BLaER1 (cell line): ENCODE measurements around the gene TERT.
"Not testable (repeated sequence)": the region's sequence is repeated elsewhere in the genome, so short reads cannot be mapped to it uniquely, and the experiment has no call there.

Experiments
- H3K27ac ChIP-seq: shearing (Covaris generic); formaldehyde crosslinking; 2 replicates; pipeline ENCODE4 v1.8.1; 2022
- H3K27me3 ChIP-seq: shearing (Covaris generic); formaldehyde crosslinking; 2 replicates; pipeline ENCODE4 v1.8.1; 2022
- H3K36me3 ChIP-seq: shearing (Covaris generic); formaldehyde crosslinking; 2 replicates; pipeline ENCODE4 v1.8.1; 2022
- H3K4me1 ChIP-seq: shearing (Covaris generic); formaldehyde crosslinking; 2 replicates; pipeline ENCODE4 v1.8.1; 2022
- H3K4me2 ChIP-seq: shearing (Covaris generic); formaldehyde crosslinking; 2 replicates; pipeline ENCODE4 v1.8.1; 2022
- H3K4me3 ChIP-seq: shearing (Covaris generic); formaldehyde crosslinking; 2 replicates; pipeline ENCODE4 v1.8.1; 2022
- H3K9ac ChIP-seq: shearing (Covaris generic); formaldehyde crosslinking; 2 replicates; pipeline ENCODE4 v1.8.1; 2022
- H3K9me3 ChIP-seq: shearing (Covaris generic); formaldehyde crosslinking; 2 replicates; pipeline ENCODE4 v1.8.1; 2022
- H4K20me1 ChIP-seq: shearing (Covaris generic); formaldehyde crosslinking; 2 replicates; pipeline ENCODE4 v1.8.1; 2022
- Cebpa-rat ChIP-seq: shearing (Covaris generic); IDR thresholded peaks from 2 replicates; pipeline ENCODE4 v1.8.1; 2022

TERT gene

DNA sequence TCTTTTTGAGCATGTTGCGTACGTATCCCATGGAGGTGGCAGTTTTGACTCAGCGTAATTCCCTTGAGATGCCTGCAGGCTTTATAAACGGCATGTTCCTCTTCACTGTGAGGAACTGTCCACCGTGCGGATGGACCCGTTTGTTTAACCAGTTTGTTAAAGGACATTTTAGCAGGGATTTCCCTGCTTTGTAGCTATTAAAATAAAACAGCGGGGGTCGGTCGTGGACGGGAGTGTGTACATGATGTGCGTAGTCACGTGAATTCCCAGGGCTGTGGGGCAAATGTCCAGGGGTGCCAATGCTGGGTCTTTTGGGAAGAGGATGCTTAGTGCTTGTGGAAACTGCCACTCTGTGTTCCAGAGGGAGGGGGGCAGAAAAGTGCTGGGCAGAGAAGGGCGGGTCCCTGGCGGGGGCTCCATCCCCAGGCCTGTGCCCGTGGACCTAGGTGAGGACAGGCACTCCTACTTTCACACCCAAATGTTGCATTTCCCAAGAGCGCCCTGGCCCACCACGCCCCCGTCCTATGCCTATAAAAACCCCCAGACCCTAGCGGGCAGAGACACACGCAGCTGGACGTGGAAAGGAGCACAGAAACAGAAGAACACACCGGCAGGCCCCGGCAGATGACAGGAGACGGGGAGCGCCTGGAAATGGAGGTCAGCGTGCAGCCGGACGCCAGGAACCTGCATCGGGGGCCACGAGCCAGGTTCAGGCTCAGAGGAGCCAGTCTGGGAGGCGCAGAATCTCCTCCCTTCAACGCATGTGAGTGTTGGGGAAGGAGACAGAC lies 4.0 kb upstream of the TERT start:
- peaks cover 27% of the 10 kb centered on the region for H3K9me3 ChIP-seq
- no peak overlapping the region for H3K4me3 ChIP-seq
- H3K27ac ChIP-seq: peak overlapping the region; percentile 92
- no peak for TF ChIP-seq Cebpa-rat
- peaks cover 1% of the 10 kb centered on the region; the same call in 1 of the 2 replicates for H4K20me1 ChIP-seq
- H3K4me2 ChIP-seq: peak overlapping the region; percentile 96
- H3K36me3 ChIP-seq: no peaks in the 10 kb centered on the region
- H3K4me1 ChIP-seq: peaks cover 69% of the 10 kb centered on the region
- H3K27me3 ChIP-seq: no peaks in the 10 kb centered on the region
- no peak overlapping the region for H3K9ac ChIP-seq

DNA sequence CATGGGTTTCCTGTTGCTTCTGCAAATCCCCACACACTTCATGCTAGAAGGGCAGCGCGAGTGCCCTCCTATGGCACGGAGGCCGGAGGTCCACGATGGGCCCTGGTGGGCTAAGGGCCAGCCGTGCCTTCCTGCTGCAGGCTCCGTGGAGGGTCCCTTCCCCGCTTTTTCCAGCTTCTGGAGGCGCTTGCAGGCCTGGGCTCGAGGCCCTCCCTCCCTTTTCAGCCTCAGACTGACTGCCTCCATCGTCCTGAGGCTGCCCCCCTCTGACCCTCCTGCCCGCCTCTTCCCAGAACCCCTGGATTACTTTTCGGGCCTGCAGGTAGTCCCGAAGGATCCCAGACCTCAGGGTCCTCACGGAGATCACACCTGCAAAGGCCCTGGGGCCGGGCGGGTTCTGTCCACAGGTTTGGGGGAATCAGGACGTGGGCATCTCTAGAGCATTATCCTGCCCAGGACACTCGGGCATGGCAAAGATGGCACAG lies 3.2 kb upstream of the TERT start:
- Histone ChIP-seq H3K9me3 (peaks cover 19% of the 10 kb centered on the region), H3K4me2 (peak overlapping the region; percentile 96), H3K27me3 (no peaks in the 10 kb centered on the region), H3K27ac (peak overlapping the region; percentile 92), H3K9ac (no peak overlapping the region; the same call in 1 of the 2 replicates), H3K36me3 (peaks cover 2% of the 10 kb centered on the region; the same call in 1 of the 2 replicates), H3K4me1 (peaks cover 77% of the 10 kb centered on the region), H4K20me1 (peaks cover 9% of the 10 kb centered on the region), H3K4me3 (no peak overlapping the region)
- no peak for TF ChIP-seq Cebpa-rat

DNA sequence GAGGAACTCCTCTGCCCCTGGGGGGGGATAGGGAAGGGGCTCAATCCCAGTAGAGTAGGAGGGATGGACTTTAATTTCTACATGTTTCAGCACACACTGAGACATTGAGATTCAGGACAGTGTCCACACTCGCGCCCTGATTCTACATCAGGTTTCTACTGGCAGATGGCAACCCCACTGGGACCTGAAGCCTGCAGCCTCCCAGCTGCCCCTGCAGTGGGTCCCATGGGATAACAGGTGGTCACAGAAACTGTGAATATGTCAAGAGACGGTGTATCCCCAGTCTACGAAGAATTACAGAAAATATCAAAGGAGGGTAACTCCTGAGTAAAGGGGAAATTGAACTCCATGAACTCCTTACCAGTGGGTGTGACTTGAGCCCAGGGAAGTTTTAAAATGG lies 2.4 kb upstream of the TERT start:
- Histone ChIP-seq H3K27me3 (no peaks in the 10 kb centered on the region), H3K4me1 (peaks cover 85% of the 10 kb centered on the region), H3K4me3 (peak overlapping the region; percentile 74), H3K9ac (peak overlapping the region; percentile 88), H3K36me3 (peaks cover 9% of the 10 kb centered on the region), H4K20me1 (peaks cover 18% of the 10 kb centered on the region), H3K27ac (peak overlapping the region; percentile 92), H3K4me2 (peak overlapping the region; percentile 96), H3K9me3 (peaks cover 11% of the 10 kb centered on the region)
- TF ChIP-seq Cebpa-rat: no peak

DNA sequence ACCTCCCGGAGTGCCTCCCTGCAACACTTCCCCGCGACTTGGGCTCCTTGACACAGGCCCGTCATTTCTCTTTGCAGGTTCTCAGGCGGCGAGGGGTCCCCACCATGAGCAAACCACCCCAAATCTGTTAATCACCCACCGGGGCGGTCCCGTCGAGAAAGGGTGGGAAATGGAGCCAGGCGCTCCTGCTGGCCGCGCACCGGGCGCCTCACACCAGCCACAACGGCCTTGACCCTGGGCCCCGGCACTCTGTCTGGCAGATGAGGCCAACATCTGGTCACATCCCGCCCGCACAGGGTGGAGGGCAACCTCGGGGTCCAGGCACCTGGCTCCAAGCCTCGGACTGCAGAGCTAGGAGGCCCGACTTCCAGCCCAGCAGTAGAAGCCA lies 776 bp upstream of the TERT start:
- Histone ChIP-seq H3K27me3 (no peaks in the 10 kb centered on the region), H3K36me3 (peaks cover 24% of the 10 kb centered on the region), H3K9me3 (peaks cover 4% of the 10 kb centered on the region; the same call in 1 of the 2 replicates), H3K4me3 (peak overlapping the region; percentile 74), H3K4me2 (peak overlapping the region; percentile 96), H3K27ac (peak overlapping the region; percentile 92), H3K4me1 (peaks cover 88% of the 10 kb centered on the region), H3K9ac (peak overlapping the region; percentile 88), H4K20me1 (peaks cover 34% of the 10 kb centered on the region)
- TF ChIP-seq Cebpa-rat: no peak

DNA sequence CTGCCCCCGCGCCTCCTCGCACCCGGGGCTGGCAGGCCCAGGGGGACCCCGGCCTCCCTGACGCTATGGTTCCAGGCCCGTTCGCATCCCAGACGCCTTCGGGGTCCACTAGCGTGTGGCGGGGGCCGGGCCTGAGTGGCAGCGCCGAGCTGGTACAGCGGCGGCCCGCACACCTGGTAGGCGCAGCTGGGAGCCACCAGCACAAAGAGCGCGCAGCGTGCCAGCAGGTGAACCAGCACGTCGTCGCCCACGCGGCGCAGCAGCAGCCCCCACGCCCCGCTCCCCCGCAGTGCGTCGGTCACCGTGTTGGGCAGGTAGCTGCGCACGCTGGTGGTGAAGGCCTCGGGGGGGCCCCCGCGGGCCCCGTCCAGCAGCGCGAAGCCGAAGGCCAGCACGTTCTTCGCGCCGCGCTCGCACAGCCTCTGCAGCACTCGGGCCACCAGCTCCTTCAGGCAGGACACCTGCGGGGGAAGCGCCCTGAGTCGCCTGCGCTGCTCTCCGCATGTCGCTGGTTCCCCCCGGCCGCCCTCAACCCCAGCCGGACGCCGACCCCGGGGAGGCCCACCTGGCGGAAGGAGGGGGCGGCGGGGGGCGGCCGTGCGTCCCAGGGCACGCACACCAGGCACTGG lies 548 bp downstream of the TERT start:
- H3K27ac ChIP-seq: peak overlapping the region; percentile 89
- peaks cover 47% of the 10 kb centered on the region for H4K20me1 ChIP-seq
- H3K4me1 ChIP-seq: peaks cover 75% of the 10 kb centered on the region
- TF ChIP-seq Cebpa-rat: no peak
- peak overlapping the region; percentile 88 for H3K9ac ChIP-seq
- no peaks in the 10 kb centered on the region for H3K9me3 ChIP-seq
- peak overlapping the region; percentile 100 for H3K4me2 ChIP-seq
- H3K4me3 ChIP-seq: peak overlapping the region; percentile 74
- no peaks in the 10 kb centered on the region for H3K27me3 ChIP-seq
- peaks cover 37% of the 10 kb centered on the region for H3K36me3 ChIP-seq

DNA sequence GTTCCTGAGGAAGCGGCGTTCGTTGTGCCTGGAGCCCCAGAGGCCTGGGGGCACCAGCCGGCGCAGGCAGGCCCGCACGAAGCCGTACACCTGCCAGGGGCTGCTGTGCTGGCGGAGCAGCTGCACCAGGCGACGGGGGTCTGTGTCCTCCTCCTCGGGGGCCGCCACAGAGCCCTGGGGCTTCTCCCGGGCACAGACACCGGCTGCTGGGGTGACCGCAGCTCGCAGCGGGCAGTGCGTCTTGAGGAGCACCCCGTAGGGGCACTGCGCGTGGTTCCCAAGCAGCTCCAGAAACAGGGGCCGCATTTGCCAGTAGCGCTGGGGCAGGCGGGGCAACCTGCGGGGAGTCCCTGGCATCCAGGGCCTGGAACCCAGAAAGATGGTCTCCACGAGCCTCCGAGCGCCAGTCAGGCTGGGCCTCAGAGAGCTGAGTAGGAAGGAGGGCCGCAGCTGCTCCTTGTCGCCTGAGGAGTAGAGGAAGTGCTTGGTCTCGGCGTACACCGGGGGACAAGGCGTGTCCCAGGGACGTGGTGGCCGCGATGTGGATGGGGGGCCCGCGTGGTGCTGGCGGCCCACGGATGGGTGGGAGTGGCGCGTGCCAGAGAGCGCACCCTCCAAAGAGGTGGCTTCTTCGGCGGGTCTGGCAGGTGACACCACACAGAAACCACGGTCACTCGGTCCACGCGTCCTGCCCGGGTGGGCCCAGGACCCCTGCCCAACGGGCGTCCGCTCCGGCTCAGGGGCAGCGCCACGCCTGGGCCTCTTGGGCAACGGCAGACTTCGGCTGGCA lies 1.3 kb downstream of the TERT start:
- Histone ChIP-seq H3K4me1 (peaks cover 68% of the 10 kb centered on the region), H3K4me3 (peak overlapping the region; percentile 74), H3K27ac (peak overlapping the region; percentile 89), H3K27me3 (no peaks in the 10 kb centered on the region), H3K36me3 (peaks cover 44% of the 10 kb centered on the region), H3K9me3 (peaks cover 6% of the 10 kb centered on the region), H3K9ac (peak overlapping the region; percentile 88), H3K4me2 (peak overlapping the region; percentile 100), H4K20me1 (peaks cover 54% of the 10 kb centered on the region)
- TF ChIP-seq Cebpa-rat: no peak

DNA sequence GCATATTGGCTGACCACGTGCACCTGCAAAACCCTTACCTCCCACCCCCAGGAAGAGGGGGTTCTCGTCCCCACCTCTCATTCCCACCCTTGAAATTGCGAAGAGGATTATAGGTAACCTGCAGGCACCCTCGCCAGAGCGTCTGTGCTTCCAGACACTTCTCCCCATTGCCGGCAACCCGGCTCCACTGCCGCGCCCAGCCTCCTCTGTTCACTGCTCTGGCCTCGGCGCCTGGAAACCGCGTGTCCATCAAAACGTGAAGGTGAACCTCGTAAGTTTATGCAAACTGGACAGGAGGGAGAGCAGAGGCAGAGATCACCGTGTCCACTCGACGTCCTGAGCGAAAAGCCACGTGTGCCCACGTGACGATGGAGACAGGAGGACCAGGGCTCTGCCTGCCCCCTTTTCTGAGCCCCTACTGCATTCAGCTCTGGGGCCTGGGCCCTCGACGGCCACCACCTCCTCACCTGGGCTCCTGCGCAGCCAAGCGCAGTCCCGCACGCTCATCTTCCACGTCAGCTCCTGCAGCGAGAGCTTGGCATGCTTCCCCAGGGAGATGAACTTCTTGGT lies 1.9 kb downstream of the TERT start:
- Histone ChIP-seq H3K9me3 (peaks cover 12% of the 10 kb centered on the region), H3K9ac (peak overlapping the region; percentile 88), H3K4me3 (peak overlapping the region; percentile 74), H4K20me1 (peaks cover 61% of the 10 kb centered on the region), H3K27ac (peak overlapping the region; percentile 89), H3K36me3 (peaks cover 51% of the 10 kb centered on the region), H3K4me1 (peaks cover 61% of the 10 kb centered on the region), H3K4me2 (peak overlapping the region; percentile 100), H3K27me3 (no peaks in the 10 kb centered on the region)
- TF ChIP-seq Cebpa-rat: no peak

DNA sequence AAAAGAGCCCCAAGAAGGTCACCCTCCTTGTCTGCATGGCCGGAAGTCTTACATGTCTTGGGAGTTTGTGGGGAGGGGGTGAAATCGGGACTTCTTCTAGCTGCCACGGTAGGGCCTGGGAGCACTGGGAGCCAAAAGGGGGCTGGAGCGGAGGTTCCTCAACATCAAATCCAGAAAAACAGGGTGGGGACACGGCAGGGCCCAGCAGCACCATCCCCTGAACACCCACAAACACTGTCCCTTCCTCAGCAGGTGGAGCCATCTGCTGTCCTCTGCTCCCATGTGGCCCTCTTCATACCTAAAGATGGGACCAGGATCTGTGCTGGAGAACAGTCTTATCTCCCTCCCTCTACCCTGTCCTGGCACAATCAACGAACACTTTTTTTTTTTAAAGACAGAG lies 2.7 kb downstream of the TERT start:
- H4K20me1 ChIP-seq: peaks cover 69% of the 10 kb centered on the region
- peaks cover 53% of the 10 kb centered on the region for H3K4me1 ChIP-seq
- peak overlapping the region; percentile 100 for H3K4me2 ChIP-seq
- H3K9ac ChIP-seq: peak overlapping the region; percentile 88
- peaks cover 59% of the 10 kb centered on the region for H3K36me3 ChIP-seq
- peak overlapping the region; percentile 89; the same call in 1 of the 2 replicates for H3K27ac ChIP-seq
- peak overlapping the region; percentile 74 for H3K4me3 ChIP-seq
- no peaks in the 10 kb centered on the region for H3K27me3 ChIP-seq
- peaks cover 12% of the 10 kb centered on the region for H3K9me3 ChIP-seq
- no peak for TF ChIP-seq Cebpa-rat

DNA sequence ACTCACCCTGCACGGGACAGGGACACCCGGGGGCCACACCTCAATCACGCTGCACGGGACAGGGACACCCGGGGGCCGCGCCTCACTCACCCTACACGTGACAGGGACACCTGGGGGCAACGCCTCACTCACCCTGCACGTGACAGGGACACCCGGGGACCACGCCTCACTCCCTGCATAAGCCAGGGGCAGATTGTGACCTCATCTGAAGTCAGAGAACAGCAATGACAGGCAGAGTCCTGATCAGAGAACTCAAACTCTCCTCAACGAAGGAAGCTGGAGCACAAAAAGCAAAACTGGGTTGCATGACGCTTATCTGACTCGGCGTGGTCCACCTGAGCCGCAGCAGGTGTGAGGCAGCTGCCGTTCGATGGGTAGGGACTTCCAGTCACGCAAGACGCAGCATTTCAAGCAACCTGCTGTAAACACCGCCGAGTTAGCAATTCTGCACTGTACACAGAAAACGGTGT lies 3.2 kb downstream of the TERT start:
- H3K9me3 ChIP-seq: peaks cover 12% of the 10 kb centered on the region
- peak overlapping the region; percentile 74 for H3K4me3 ChIP-seq
- peaks cover 48% of the 10 kb centered on the region for H3K4me1 ChIP-seq
- peak overlapping the region; percentile 100 for H3K4me2 ChIP-seq
- TF ChIP-seq Cebpa-rat: no peak
- H3K27me3 ChIP-seq: no peaks in the 10 kb centered on the region
- H4K20me1 ChIP-seq: peaks cover 74% of the 10 kb centered on the region
- H3K9ac ChIP-seq: peak overlapping the region; percentile 88; the same call in 1 of the 2 replicates
- H3K36me3 ChIP-seq: peaks cover 64% of the 10 kb centered on the region
- H3K27ac ChIP-seq: peak overlapping the region; percentile 89; the same call in 1 of the 2 replicates

DNA sequence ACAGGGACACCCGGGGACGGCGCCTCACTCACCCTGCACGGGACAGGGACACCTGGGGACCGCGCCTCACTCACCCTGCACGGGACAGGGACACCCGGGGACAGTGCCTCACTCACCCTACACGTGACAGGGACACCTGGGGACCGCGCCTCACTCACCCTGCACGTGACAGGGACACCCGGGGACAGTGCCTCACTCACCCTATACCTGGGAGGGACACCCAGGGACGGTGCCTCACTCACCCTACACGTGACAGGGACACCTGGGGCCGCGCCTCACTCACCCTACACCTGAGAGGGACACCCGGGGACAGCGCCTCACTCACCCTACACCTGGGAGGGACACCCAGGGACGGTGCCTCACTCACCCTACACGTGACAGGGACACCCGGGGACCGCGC lies 3.9 kb downstream of the TERT start:
- not testable (repeated sequence) for H3K27me3 ChIP-seq, H3K4me2 ChIP-seq, H3K27ac ChIP-seq, H3K4me3 ChIP-seq, H3K9ac ChIP-seq
- Histone ChIP-seq H3K4me1 (peaks cover 41% of the 10 kb centered on the region), H3K9me3 (peaks cover 12% of the 10 kb centered on the region), H4K20me1 (peaks cover 81% of the 10 kb centered on the region), H3K36me3 (peaks cover 70% of the 10 kb centered on the region)

DNA sequence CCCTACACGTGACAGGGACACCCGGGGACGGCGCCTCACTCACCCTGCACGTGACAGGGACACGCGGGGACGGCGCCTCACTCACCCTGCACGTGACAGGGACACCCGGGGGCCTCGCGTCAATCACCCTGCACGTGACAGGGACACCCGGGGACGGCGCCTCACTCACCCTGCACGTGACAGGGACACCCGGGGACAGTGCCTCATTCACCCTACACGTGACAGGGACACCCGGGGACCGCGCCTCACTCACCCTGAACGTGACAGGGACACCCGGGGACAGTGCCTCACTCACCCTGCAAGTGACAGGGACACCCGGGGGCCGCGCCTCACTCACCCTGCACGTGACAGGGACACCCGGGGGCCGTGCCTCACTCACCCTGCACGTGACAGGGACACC lies 5.3 kb downstream of the TERT start:
- H3K9ac ChIP-seq, H3K4me2 ChIP-seq, H3K27ac ChIP-seq, H3K27me3 ChIP-seq, H3K4me3 ChIP-seq: not testable (repeated sequence)
- peaks cover 84% of the 10 kb centered on the region for H3K36me3 ChIP-seq
- H3K9me3 ChIP-seq: peaks cover 12% of the 10 kb centered on the region
- H3K4me1 ChIP-seq: peaks cover 33% of the 10 kb centered on the region
- H4K20me1 ChIP-seq: peaks cover 95% of the 10 kb centered on the region
